Suprapubic skin (tissue), 3 donors: Measurements from ENCODE around the gene MYH14.

Experiments
- CTCF ChIP-seq, 2 donors: fragments of 200-600 bp in 1 of 2; fragments of 450-650 bp in 1 of 2; sonication (generic) in 1 of 2; IDR thresholded peaks; one replicate each; pipeline ENCODE4 v1.5.1; 2016 to 2019; ENCODE audit warnings: antibody characterized with exemption in 2 of 2, mild to moderate bottlenecking in 1 of 2, moderate library complexity in 1 of 2
- POLR2AphosphoS5 ChIP-seq, 3 donors: sonication (generic); formaldehyde crosslinking; IDR thresholded peaks; one replicate each; pipeline ENCODE4 v1.6.1; 2017; ENCODE audit warnings: antibody characterized with exemption in 3 of 3

DNA sequence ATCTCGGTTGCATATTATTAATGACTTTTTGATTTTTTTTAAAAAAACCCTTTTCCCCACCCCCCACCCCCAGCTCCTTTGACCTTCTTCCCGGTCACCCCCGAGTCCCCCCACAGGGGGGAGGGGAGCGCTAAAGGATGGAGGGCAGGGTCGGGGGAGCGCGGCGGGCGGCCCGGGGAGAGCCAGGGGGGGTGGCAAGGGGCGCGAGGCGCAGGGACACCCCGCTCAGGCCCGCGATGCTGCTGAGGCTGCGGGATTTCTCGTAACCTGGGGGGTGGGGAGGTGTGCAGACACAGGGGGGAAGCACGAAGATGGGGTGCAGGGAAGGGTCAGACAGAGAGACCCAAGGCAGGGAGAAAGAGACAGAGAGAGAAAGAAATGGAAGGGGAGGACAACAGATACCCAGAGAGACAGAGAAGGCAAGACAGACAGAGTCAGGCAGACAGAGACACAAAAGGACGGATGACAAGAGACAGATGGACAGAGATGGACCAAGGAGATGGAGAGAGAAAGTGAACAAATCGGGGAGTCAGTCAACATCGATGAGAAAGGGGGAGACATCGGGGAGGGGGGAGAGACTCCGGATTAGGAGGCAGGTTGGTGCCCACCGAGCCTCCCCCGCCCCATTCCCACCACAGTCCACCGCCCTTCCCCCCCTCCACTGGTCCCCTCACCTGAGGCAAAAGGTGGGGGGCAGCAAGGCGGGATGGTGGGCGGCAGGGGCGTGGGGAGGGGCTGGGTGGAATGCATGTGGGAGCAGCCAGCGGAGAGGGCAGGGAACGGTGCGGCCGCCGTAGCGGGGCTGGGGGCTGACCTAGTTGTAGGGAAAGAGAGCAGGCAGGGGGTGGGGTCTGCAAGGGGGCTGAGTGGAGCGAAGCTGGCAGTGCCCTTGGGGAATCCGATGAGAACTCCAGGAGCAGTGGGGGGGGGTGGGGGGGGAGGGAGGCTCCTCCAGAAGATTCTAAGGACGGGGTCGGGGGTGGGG, 111.6 kb downstream of the MYH14 start:
- TF ChIP-seq CTCF (IDR thresholded peaks at IDR 0.05): no peak
- TF ChIP-seq POLR2AphosphoS5 (IDR thresholded peaks at IDR 0.05): no peak
